ENCODE results near the gene UNG.

UNG gene

DNA sequence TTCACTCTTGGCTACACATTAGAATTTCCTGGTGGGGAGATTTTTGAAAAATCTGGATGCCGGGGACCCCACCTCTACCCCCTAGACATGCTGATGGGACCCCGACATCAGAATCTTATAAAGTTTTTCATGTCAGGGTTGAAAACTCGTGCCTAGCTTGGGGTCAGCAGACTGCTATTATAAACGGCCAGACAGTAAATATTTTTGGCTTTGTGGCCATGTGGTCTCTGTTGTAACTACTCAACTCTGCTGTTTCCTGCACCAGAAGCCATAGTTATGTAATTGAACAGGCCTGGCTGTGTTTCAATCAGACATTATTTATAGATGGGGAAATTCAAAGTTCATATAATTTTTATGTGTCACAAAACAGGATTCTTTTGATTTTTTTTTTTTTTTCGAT is 60.6 kb downstream of the UNG start:
- no peak for DNase-seq

DNA sequence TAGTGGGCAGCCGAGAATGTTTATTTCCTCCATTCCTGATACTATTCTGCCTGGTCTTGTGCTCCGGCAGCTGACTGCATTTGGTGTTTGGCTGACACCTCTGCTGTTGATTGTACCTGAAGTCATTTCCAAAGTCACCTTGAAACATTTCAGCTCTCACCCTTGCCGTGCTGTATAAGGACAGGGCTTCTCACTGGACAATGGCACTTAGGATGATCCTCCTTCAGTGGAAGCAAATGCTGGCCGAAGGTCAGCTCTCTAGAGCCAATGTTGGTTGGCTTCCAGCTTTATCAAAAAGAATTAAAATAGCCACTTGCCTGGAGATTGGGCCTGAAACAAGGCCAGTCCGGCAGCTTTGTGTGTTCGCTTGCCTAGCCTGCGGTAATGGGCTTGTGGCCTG is 63.0 kb downstream of the UNG start:
- DNase-seq, result no peak
